SK-N-SH (cell line): ENCODE measurements around the gene PYGM. TPM values are rescaled to one million over a fixed set of nuclear protein-coding genes. Genes with fewer than 3 reads are reported as not detected.

ENCODE experiments used
- CTCF ChIA-PET: fragments of 300-600, 350-600 bp; formaldehyde crosslinking; extraction: SDS; loops from one replicate; lab custom pipeline; 2021; lab: Yijun Ruan, JAX
- POLR2A ChIA-PET: fragments of 350-600 bp; sonication (Branson Sonifier 250); formaldehyde crosslinking; extraction: SDS; loops from one replicate; lab custom pipeline; 2020; ENCODE audit warnings: antibody characterized with exemption, inconsistent platforms; lab: Yijun Ruan, JAX
- DNase-seq: peaks from one replicate; pipeline ENCODE4 v3.0.0; 2012
- H2AFZ ChIP-seq: fragments of 200-600 bp; sonication (generic); 2 replicates; pipeline ENCODE4 v1.8.1; 2016; ENCODE audit warnings: antibody characterized with exemption, mild to moderate bottlenecking, low read depth
- H3F3A ChIP-seq: fragments of 200-600 bp; sonication (generic); replicated peaks from 2 replicates; pipeline ENCODE3; 2016; ENCODE audit warnings: antibody characterized with exemption, mild to moderate bottlenecking; ENCODE audit not compliant: insufficient read depth
- H3K27ac ChIP-seq, 2 experiments: fragments of 200-500 bp in 1 of 2; fragments of 200-600 bp in 1 of 2; sonication (Bioruptor generic) in 1 of 2; sonication (generic), shearing (Covaris generic) in 1 of 2; 2 replicates each; pipeline versions ENCODE4 v1.5.1 to v1.6.1; 2014 to 2016; ENCODE audit warnings: low read depth in 2 of 2, inconsistent platforms in 1 of 2, low read length in 1 of 2, mild to moderate bottlenecking in 1 of 2, mixed read lengths in 1 of 2
- H3K27me3 ChIP-seq: fragments of 200-600 bp; sonication (generic), shearing (Covaris generic); 2 replicates; pipeline ENCODE4 v1.6.1; 2016; ENCODE audit warnings: mixed run types; ENCODE audit not compliant: insufficient read depth
- H3K36me3 ChIP-seq, 2 experiments: fragments of 200-500 bp in 1 of 2; fragments of 200-600 bp in 1 of 2; sonication (Bioruptor generic) in 1 of 2; sonication (generic) in 1 of 2; replicated peaks in 1 of 2; 2 replicates each; pipeline versions ENCODE3 to v1.5.1; 2014 to 2016; ENCODE audit warnings: low read length in 1 of 2, mild to moderate bottlenecking in 1 of 2; ENCODE audit not compliant: insufficient read depth in 2 of 2, control insufficient read depth in 1 of 2
- H3K4me1 ChIP-seq, 2 experiments: fragments of 200-500 bp in 1 of 2; fragments of 200-600 bp in 1 of 2; sonication (Bioruptor generic) in 1 of 2; sonication (generic), shearing (Covaris generic) in 1 of 2; 2 replicates each; pipeline versions ENCODE4 v1.5.1 to v1.6.1; 2014 to 2016; ENCODE audit warnings: low read depth in 1 of 2, low read length in 1 of 2, mixed run types in 1 of 2; ENCODE audit not compliant: insufficient read depth in 2 of 2, control insufficient read depth in 1 of 2
- H3K4me2 ChIP-seq: fragments of 200-600 bp; sonication (generic), shearing (Covaris generic); 2 replicates; pipeline ENCODE4 v1.6.1; 2017; ENCODE audit warnings: mixed run types
- H3K4me3 ChIP-seq, 2 experiments: fragments of 200-500 bp in 1 of 2; fragments of 200-600 bp in 1 of 2; sonication (Bioruptor generic) in 1 of 2; sonication (generic), shearing (Covaris generic) in 1 of 2; 2 replicates each; pipeline versions ENCODE4 v1.5.1 to v1.8.1; 2014 to 2016; ENCODE audit warnings: low read depth in 2 of 2, inconsistent platforms in 1 of 2, low read length in 1 of 2, mild to moderate bottlenecking in 1 of 2, mixed read lengths in 1 of 2, moderate library complexity in 1 of 2
- H3K79me2 ChIP-seq: fragments of 200-600 bp; sonication (generic); 2 replicates; pipeline ENCODE4 v1.8.1; 2017; ENCODE audit warnings: mild to moderate bottlenecking; ENCODE audit not compliant: insufficient read depth
- H3K9ac ChIP-seq: fragments of 200-600 bp; sonication (generic); 2 replicates; pipeline ENCODE4 v1.6.1; 2017; ENCODE audit warnings: mixed run types
- H3K9me2 ChIP-seq: fragments of 200-600 bp; sonication (generic); 2 replicates; pipeline ENCODE4 v1.6.1; 2017; ENCODE audit warnings: mixed run types
- H3K9me3 ChIP-seq: fragments of 200-600 bp; sonication (generic); 2 replicates; pipeline ENCODE4 v1.6.1; 2017; ENCODE audit warnings: mixed run types, mild to moderate bottlenecking, moderate library complexity
- H4K20me1 ChIP-seq: fragments of 200-600 bp; sonication (generic); 2 replicates; pipeline ENCODE4 v1.6.1; 2017; ENCODE audit warnings: mild to moderate bottlenecking, mixed run types; ENCODE audit not compliant: insufficient read depth
- EP300 ChIP-seq, 2 experiments: IDR thresholded peaks; 2 replicates each; pipeline versions ENCODE4 v1.4.0 to v1.6.1; 2012; ENCODE audit warnings: borderline replicate concordance in 1 of 2, low read depth in 1 of 2, low read length in 1 of 2
- EZH2phosphoT487 ChIP-seq: fragments of 200-600 bp; sonication (generic); IDR thresholded peaks from 2 replicates; pipeline ENCODE4 v1.6.1; 2017; ENCODE audit warnings: low read depth, mixed run types, mild to moderate bottlenecking, antibody characterized with exemption, moderate library complexity, borderline replicate concordance
- FOSL2 ChIP-seq: IDR thresholded peaks from 2 replicates; pipeline ENCODE4 v1.4.0; 2012; ENCODE audit warnings: low read depth, mild to moderate bottlenecking, moderate library complexity, borderline replicate concordance
- FOXJ3 ChIP-seq: sonication (generic); formaldehyde crosslinking; IDR thresholded peaks from 2 replicates; pipeline ENCODE4 v1.5.1; 2020; ENCODE audit warnings: mild to moderate bottlenecking, missing genetic modification reagents
- JUND ChIP-seq: IDR thresholded peaks from 2 replicates; pipeline ENCODE4 v1.4.0; 2012
- MXI1 ChIP-seq: IDR thresholded peaks from 2 replicates; pipeline ENCODE4 v1.6.1; 2012; ENCODE audit warnings: mild to moderate bottlenecking, low read depth, low read length, improper control_type of control experiment
- NRF1 ChIP-seq: IDR thresholded peaks from 2 replicates; pipeline ENCODE4 v1.6.1; 2012; ENCODE audit warnings: low read depth, mild to moderate bottlenecking, low read length
- POLR2AphosphoS5 ChIP-seq: IDR thresholded peaks from 2 replicates; pipeline ENCODE4 v1.6.1; 2012; ENCODE audit warnings: low read depth, low read length
- RAD21 ChIP-seq: IDR thresholded peaks from 2 replicates; pipeline ENCODE4 v1.6.1; 2012; ENCODE audit warnings: mild to moderate bottlenecking, low read length
- RCOR1 ChIP-seq: fragments of 150-350 bp; IDR thresholded peaks from 2 replicates; pipeline ENCODE4 v1.6.1; 2017; ENCODE audit warnings: antibody characterized with exemption, low read length
- RFX5 ChIP-seq: IDR thresholded peaks from 2 replicates; pipeline ENCODE4 v1.6.1; 2012; ENCODE audit warnings: mild to moderate bottlenecking, improper control_type of control experiment, low read length
- SMC3 ChIP-seq: IDR thresholded peaks from 2 replicates; pipeline ENCODE4 v1.6.1; 2012; ENCODE audit warnings: low read depth, low read length, improper control_type of control experiment
- TAF1 ChIP-seq: IDR thresholded peaks from 2 replicates; pipeline ENCODE4 v1.6.1; 2012; ENCODE audit warnings: low read depth, mild to moderate bottlenecking, low read length, moderate library complexity, borderline replicate concordance
- WGBS: methylation state at CpG from one replicate; pipeline ENCODE4 v1.1.6; 2017; ENCODE audit warnings: low lambda C conversion rate; 5-methylcytosine and 5-hydroxymethylcytosine counted together
- polyA plus RNA-seq, 3 experiments: library from polyadenylated mRNA; depleted of rRNA; stranded (reverse); fragments of >200 nt; gene quantifications; 2 replicates each; pipeline ENCODE4 v1.2.3, GENCODE V29; 2012
- TF ChIP-seq, protein P1 (sequence below): IDR thresholded peaks from 2 replicates; pipeline ENCODE4 v1.4.0; 2012; ENCODE audit warnings: low read depth, borderline replicate concordance
- TF ChIP-seq, protein P2 (sequence below): fragments of 150-350 bp; IDR thresholded peaks from 2 replicates; pipeline ENCODE4 v1.6.1; 2017; ENCODE audit warnings: antibody characterized with exemption, low read length, low read depth, borderline replicate concordance
- TF ChIP-seq, protein P3 (sequence below): fragments of 150-350 bp; IDR thresholded peaks from 2 replicates; pipeline ENCODE4 v1.6.1; 2016; ENCODE audit warnings: mild to moderate bottlenecking, low read depth, low read length
- TF ChIP-seq, protein P4 (sequence below): IDR thresholded peaks from 2 replicates; pipeline ENCODE4 v1.4.0; 2012; ENCODE audit warnings: low read depth, borderline replicate concordance

Gene PYGM
- polyA plus RNA-seq, 1 of the 3 experiments (the other 2 are of a cell fraction), result 0.08 TPM

DNA sequence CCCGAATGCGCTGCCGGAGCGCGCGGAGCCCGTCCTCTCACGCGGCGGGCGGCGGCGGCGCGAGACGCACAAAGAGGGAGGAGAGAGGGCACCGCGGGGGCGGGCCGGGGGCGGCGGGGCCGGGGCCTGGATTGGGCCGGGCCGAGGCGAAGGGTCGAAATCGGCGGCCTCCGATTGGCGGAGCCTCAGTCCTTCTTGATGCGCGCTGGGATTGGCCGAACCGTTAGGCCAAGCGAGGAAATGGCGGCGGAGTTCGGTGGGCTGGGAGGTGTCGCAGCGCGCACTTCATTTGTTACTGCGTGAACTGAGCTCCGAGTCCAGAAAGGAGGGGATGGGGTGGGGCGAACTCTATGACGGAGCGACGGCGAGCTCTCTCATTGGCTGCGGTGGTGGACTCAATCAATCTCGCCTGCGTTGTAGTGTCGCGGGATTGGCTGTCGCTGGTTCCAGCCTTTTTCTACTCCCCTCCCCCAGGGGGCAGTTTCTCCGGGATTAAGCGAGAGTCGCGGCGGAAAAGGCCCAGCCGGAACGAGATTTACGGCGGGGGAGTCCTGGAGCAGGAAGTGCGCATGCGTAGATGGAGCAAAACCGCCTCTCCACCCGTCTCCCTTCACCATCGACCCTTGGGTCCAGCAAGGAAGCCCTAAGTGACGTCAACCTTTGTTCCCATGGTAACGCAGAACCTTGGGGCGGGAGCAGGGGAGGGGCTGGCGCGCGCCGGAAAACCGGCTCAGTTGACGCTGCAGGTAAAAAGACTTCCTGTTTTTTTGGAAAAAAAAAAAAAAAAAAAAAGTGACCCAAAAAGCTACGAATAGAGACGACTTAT lies 18.9 kb upstream of the PYGM start, which contains the start of gene SF1 (continued):
- TF ChIP-seq FOSL2 (no peak), TAF1 (peak; percentile 87; the same call in 1 of the 2 replicates), EP300 (IDR thresholded peaks at IDR 0.05; ENCODE audit: borderline replicate concordance in 1 of 2, low read depth in 1 of 2, low read length in 1 of 2) (no peak; a peak in 2 of 4 replicates), SMC3 (no peak), RAD21 (no peak), JUND (no peak), RFX5 (peak; percentile 89), FOXJ3 (CRISPR knock-in tag) (no peak), POLR2AphosphoS5 (peak; percentile 77), RCOR1 (no peak), EZH2phosphoT487 (no peak)
- TF ChIP-seq, protein P1, sequence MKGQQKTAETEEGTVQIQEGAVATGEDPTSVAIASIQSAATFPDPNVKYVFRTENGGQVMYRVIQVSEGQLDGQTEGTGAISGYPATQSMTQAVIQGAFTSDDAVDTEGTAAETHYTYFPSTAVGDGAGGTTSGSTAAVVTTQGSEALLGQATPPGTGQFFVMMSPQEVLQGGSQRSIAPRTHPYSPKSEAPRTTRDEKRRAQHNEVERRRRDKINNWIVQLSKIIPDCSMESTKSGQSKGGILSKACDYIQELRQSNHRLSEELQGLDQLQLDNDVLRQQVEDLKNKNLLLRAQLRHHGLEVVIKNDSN, result no peak
- TF ChIP-seq, protein P2, sequence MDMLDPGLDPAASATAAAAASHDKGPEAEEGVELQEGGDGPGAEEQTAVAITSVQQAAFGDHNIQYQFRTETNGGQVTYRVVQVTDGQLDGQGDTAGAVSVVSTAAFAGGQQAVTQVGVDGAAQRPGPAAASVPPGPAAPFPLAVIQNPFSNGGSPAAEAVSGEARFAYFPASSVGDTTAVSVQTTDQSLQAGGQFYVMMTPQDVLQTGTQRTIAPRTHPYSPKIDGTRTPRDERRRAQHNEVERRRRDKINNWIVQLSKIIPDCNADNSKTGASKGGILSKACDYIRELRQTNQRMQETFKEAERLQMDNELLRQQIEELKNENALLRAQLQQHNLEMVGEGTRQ, result no peak
- TF ChIP-seq, protein P3, sequence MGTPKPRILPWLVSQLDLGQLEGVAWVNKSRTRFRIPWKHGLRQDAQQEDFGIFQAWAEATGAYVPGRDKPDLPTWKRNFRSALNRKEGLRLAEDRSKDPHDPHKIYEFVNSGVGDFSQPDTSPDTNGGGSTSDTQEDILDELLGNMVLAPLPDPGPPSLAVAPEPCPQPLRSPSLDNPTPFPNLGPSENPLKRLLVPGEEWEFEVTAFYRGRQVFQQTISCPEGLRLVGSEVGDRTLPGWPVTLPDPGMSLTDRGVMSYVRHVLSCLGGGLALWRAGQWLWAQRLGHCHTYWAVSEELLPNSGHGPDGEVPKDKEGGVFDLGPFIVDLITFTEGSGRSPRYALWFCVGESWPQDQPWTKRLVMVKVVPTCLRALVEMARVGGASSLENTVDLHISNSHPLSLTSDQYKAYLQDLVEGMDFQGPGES, result no peak
- TF ChIP-seq, protein P4, sequence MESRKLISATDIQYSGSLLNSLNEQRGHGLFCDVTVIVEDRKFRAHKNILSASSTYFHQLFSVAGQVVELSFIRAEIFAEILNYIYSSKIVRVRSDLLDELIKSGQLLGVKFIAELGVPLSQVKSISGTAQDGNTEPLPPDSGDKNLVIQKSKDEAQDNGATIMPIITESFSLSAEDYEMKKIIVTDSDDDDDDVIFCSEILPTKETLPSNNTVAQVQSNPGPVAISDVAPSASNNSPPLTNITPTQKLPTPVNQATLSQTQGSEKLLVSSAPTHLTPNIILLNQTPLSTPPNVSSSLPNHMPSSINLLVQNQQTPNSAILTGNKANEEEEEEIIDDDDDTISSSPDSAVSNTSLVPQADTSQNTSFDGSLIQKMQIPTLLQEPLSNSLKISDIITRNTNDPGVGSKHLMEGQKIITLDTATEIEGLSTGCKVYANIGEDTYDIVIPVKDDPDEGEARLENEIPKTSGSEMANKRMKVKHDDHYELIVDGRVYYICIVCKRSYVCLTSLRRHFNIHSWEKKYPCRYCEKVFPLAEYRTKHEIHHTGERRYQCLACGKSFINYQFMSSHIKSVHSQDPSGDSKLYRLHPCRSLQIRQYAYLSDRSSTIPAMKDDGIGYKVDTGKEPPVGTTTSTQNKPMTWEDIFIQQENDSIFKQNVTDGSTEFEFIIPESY, result peak; percentile 97

DNA sequence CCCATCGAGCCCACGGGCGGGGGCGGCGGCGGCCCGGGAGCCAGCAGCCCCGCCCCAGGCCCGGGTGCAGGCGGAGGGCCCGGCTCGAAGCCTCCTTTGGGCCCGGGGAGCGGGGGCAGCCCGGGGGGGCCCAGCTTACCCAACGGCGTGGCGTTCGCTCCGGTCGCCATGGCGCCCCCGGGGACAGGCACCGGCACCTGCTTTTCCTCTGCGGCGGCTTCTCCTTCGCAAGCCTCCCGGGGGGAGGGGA lies 18.4 kb upstream of the PYGM start:
- Histone ChIP-seq H3K79me2 (peaks cover 44% of the 10 kb centered on the region), H3K36me3 (peaks cover 41 to 42% of the 10 kb centered on the region in 2 experiments), H3F3A (peaks cover 18% of the 10 kb centered on the region), H3K9me2 (no peaks in the 10 kb centered on the region), H3K9ac (peak overlapping the region; percentile 95), H3K4me3 (peak overlapping the region; percentile 75 to 83), H3K27me3 (no peaks in the 10 kb centered on the region), H3K4me2 (peak overlapping the region; percentile 66; the same call in 1 of the 2 replicates), H4K20me1 (peaks cover 44% of the 10 kb centered on the region), H3K27ac (peak overlapping the region; percentile 91 to 95), H2AFZ (no peak overlapping the region), H3K9me3 (no peaks in the 10 kb centered on the region), H3K4me1 (peaks cover 17 to 19% of the 10 kb centered on the region in 2 experiments)
- no CpG with 5 or more reads among the region's 28 CpGs for WGBS
- TF ChIP-seq NRF1 (no peak), MXI1 (peak; percentile 73; the same call in 1 of the 2 replicates)
- CTCF ChIA-PET, result interaction anchor here (1.4 to 6.1 kb wide), 2 partner anchors 12 to 90 kb away, joined by 6 to 47 read pairs; no protein-coding TSS in a partner anchor
- DNase-seq, result no peak
- POLR2A ChIA-PET, result interaction anchor here (0.8 to 1.2 kb wide), 5 partner anchors 10 to 1081 kb away, joined by 3 to 7 read pairs (median 3); partner anchors contain the start of gene PYGM
